ENCODE data around the gene RFNG. TPM values are rescaled to one million over a fixed set of nuclear protein-coding genes. Genes with fewer than 3 reads are reported as not detected.

RFNG gene
- total and polyA plus RNA-seq, 2 of the 13 experiments (the other 11 are each of a cell fraction or from before 2014, with no cell fraction given), result 61.4 to 64.0 TPM

DNA sequence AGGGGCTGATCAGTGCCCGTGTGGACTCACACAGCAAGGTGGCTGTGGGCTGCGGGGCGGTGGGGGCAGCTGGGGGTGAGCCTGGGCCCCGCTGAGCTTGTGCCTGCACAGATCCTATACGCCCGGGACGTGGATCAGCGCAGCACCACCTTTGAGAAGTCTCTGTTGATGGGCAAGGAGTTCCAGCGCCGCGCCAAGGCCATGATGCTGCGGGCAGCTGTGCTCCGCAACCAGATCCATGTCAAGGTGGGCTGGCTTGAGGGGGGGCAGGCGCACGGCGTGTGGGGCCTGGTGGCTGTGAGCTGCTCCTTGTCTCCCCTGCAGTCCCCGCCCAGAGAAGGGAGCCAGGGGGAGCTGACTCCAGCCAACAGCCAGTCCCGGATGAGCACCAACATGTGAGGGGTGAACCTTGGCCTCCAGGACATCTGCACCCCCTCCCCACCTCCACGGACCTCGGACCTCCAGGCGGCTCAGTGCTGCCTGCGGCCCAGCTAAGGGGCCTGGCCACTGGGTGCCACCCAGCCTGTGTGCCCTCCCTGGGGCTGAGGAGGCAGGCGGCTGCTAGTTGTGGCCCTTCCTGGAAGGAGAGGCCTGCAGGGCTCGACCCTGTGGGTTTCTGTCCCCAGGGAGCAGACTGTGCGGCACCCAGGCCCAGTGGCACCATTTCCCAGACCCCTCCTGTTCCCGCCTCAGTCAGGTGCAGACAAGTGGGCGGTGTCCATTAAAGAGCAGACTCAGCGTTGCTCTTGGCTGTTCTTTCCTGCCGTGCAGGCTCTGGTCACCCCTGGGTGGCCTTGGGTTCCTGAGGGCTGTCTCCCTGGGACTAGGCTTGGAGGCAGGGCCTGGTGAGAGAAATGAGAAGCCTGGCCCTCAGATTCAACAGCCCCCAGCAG is 5.4 kb upstream of the RFNG start (continued):
- TF ChIP-seq KDM1A (CRISPR knock-in tag; IDR thresholded peaks at IDR 0.05) (no peak), ZNF160 (CRISPR knock-in tag; IDR thresholded peaks at IDR 0.05) (0 out of 2 replicates have a peak, but pooled peaks have one; percentile 23), ZFP90 (CRISPR knock-in tag; IDR thresholded peaks at IDR 0.05; ENCODE audit: borderline replicate concordance) (no peak), MEIS1 (CRISPR knock-in tag; IDR thresholded peaks at IDR 0.05; ENCODE audit: borderline replicate concordance) (peak; percentile 77; the same call in 1 of the 2 replicates), DMAP1 (CRISPR knock-in tag; IDR thresholded peaks at IDR 0.05) (peak; percentile 73; the same call in 1 of the 2 replicates), ZNF776 (CRISPR knock-in tag; IDR thresholded peaks at IDR 0.05) (no peak), NR1H2 (CRISPR knock-in tag; IDR thresholded peaks at IDR 0.05; ENCODE audit: borderline replicate concordance, low read depth) (no peak), ZFP82 (CRISPR knock-in tag; IDR thresholded peaks at IDR 0.05; ENCODE audit: borderline replicate concordance) (0 out of 2 replicates have a peak, but pooled peaks have one; percentile 53), ZNF282 (IDR thresholded peaks at IDR 0.05; ENCODE audit: partially characterized antibody) (no peak), ATRX (CRISPR knock-in tag; IDR thresholded peaks at IDR 0.05; ENCODE audit: borderline replicate concordance) (no peak), RBM22 (optimal IDR thresholded peaks at IDR 0.05; ENCODE audit: low read length) (no peak), ZNF567 (CRISPR knock-in tag; IDR thresholded peaks at IDR 0.05; ENCODE audit: borderline replicate concordance) (peak; percentile 47; the same call in 1 of the 2 replicates), HDAC6 (IDR thresholded peaks at IDR 0.05; ENCODE audit: low read depth, low read length) (no peak), RAD21 (CRISPR knock-in tag; IDR thresholded peaks at IDR 0.05) (peak; percentile 52)
- TF ChIP-seq, protein P1, sequence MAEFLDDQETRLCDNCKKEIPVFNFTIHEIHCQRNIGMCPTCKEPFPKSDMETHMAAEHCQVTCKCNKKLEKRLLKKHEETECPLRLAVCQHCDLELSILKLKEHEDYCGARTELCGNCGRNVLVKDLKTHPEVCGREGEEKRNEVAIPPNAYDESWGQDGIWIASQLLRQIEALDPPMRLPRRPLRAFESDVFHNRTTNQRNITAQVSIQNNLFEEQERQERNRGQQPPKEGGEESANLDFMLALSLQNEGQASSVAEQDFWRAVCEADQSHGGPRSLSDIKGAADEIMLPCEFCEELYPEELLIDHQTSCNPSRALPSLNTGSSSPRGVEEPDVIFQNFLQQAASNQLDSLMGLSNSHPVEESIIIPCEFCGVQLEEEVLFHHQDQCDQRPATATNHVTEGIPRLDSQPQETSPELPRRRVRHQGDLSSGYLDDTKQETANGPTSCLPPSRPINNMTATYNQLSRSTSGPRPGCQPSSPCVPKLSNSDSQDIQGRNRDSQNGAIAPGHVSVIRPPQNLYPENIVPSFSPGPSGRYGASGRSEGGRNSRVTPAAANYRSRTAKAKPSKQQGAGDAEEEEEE (CRISPR knock-in tag; IDR thresholded peaks at IDR 0.05; ENCODE audit: borderline replicate concordance), result no peak
- TF ChIP-seq, protein P2, sequence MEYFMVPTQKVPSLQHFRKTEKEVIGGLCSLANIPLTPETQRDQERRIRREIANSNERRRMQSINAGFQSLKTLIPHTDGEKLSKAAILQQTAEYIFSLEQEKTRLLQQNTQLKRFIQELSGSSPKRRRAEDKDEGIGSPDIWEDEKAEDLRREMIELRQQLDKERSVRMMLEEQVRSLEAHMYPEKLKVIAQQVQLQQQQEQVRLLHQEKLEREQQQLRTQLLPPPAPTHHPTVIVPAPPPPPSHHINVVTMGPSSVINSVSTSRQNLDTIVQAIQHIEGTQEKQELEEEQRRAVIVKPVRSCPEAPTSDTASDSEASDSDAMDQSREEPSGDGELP (IDR thresholded peaks at IDR 0.05; ENCODE audit: borderline replicate concordance, low read depth), result peak; percentile 88; the same call in 1 of the 2 replicates
- TF ChIP-seq, protein P3, sequence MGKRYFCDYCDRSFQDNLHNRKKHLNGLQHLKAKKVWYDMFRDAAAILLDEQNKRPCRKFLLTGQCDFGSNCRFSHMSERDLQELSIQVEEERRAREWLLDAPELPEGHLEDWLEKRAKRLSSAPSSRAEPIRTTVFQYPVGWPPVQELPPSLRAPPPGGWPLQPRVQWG (CRISPR knock-in tag; IDR thresholded peaks at IDR 0.05; ENCODE audit: borderline replicate concordance, low read depth), result no peak
- TF ChIP-seq, protein P4, sequence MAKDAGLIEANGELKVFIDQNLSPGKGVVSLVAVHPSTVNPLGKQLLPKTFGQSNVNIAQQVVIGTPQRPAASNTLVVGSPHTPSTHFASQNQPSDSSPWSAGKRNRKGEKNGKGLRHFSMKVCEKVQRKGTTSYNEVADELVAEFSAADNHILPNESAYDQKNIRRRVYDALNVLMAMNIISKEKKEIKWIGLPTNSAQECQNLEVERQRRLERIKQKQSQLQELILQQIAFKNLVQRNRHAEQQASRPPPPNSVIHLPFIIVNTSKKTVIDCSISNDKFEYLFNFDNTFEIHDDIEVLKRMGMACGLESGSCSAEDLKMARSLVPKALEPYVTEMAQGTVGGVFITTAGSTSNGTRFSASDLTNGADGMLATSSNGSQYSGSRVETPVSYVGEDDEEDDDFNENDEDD (CRISPR knock-in tag; IDR thresholded peaks at IDR 0.05; ENCODE audit: borderline replicate concordance), result peak; percentile 63; the same call in 1 of the 2 replicates
